Glomerular endothelial cell (primary cell): ENCODE results near the gene RTF2. TPM values are rescaled to one million over a fixed set of nuclear protein-coding genes. Genes with fewer than 3 reads are reported as not detected.
"Not testable (repeated sequence)": the region's sequence is repeated elsewhere in the genome, so short reads cannot be mapped to it uniquely, and the experiment has no call there.

Source experiments
- DNase-seq: peaks from one replicate; pipeline ENCODE4 v3.0.0-alpha.2; 2011; ENCODE audit warnings: low read depth, low spot score; ENCODE audit errors: extremely low read depth
- total RNA-seq: library from RNA; depleted of rRNA; stranded (reverse); fragments of >200 nt; gene quantifications from 2 replicates; pipeline ENCODE4 v1.2.3, GENCODE V29; 2015

The RTF2 gene
- total RNA-seq, 1 donor from 2014 or later, result 50.8 TPM

GRCh38 chr20:56469077-56469449, 636 bp downstream of the RTF2 start:
- DNase-seq, result no peak

GRCh38 chr20:56483970-56484369, 15.5 kb downstream of the RTF2 start:
- DNase-seq, result no peak

GRCh38 chr20:56487216-56487615, 18.8 kb downstream of the RTF2 start:
- no peak for DNase-seq

GRCh38 chr20:56488566-56488965, 20.1 kb downstream of the RTF2 start:
- DNase-seq, result no peak

- DNase-seq, result no peak
Observed at GRCh38 chr20:56501116-56501515, 32.7 kb downstream of the RTF2 start.

- DNase-seq, result no peak
Observed at GRCh38 chr20:56503916-56504315, 35.5 kb downstream of the RTF2 start.

- no peak for DNase-seq
Observed at GRCh38 chr20:56504373-56505005, 36.1 kb downstream of the RTF2 start.

GRCh38 chr20:56506103-56506502, 37.7 kb downstream of the RTF2 start:
- DNase-seq, result peak; percentile 34

GRCh38 chr20:56511926-56512325, 43.5 kb downstream of the RTF2 start:
- no peak for DNase-seq

GRCh38 chr20:56513161-56514150, 45.0 kb downstream of the RTF2 start:
- DNase-seq, result no peak

- DNase-seq, result no peak
Observed at GRCh38 chr20:56516631-56517030, 48.2 kb downstream of the RTF2 start.

- no peak for DNase-seq
Observed at GRCh38 chr20:56517211-56517610, 48.8 kb downstream of the RTF2 start.

- no peak for DNase-seq
Observed at GRCh38 chr20:56517641-56518040, 49.2 kb downstream of the RTF2 start.

GRCh38 chr20:56518126-56518525, 49.7 kb downstream of the RTF2 start:
- no peak for DNase-seq

GRCh38 chr20:56518721-56519398, 50.4 kb downstream of the RTF2 start:
- no peak for DNase-seq

- no peak for DNase-seq
Observed at GRCh38 chr20:56519551-56519950, 51.1 kb downstream of the RTF2 start.

GRCh38 chr20:56520180-56520579, 51.8 kb downstream of the RTF2 start:
- DNase-seq, result no peak

GRCh38 chr20:56520746-56521354, 52.4 kb downstream of the RTF2 start:
- not testable (repeated sequence) for DNase-seq

- DNase-seq, result no peak
Observed at GRCh38 chr20:56522311-56522710, 53.9 kb downstream of the RTF2 start.

- not testable (repeated sequence) for DNase-seq
Observed at GRCh38 chr20:56524444-56524843, 56.0 kb downstream of the RTF2 start, which contains the start of gene FAM209A. TSS of gene FAM209A (plus strand) at chr20:56524744. CDS start at chr20:56524809, 65 bp downstream.

GRCh38 chr20:56527521-56527920, 59.1 kb downstream of the RTF2 start:
- DNase-seq, result no peak
